SK-N-SH (cell line): ENCODE results near the gene LOX. TPM values are rescaled to one million over a fixed set of nuclear protein-coding genes. Genes with fewer than 3 reads are reported as not detected.

Source experiments
- CTCF ChIA-PET: fragments of 300-600, 350-600 bp; formaldehyde crosslinking; extraction: SDS; loops from one replicate; lab custom pipeline; 2021; lab: Yijun Ruan, JAX
- POLR2A ChIA-PET: fragments of 350-600 bp; sonication (Branson Sonifier 250); formaldehyde crosslinking; extraction: SDS; loops from one replicate; lab custom pipeline; 2020; ENCODE audit warnings: antibody characterized with exemption, inconsistent platforms; lab: Yijun Ruan, JAX
- DNase-seq: peaks from one replicate; pipeline ENCODE4 v3.0.0; 2012
- H2AFZ ChIP-seq: fragments of 200-600 bp; sonication (generic); 2 replicates; pipeline ENCODE4 v1.8.1; 2016; ENCODE audit warnings: antibody characterized with exemption, mild to moderate bottlenecking, low read depth
- H3F3A ChIP-seq: fragments of 200-600 bp; sonication (generic); replicated peaks from 2 replicates; pipeline ENCODE3; 2016; ENCODE audit warnings: antibody characterized with exemption, mild to moderate bottlenecking; ENCODE audit not compliant: insufficient read depth
- H3K27ac ChIP-seq, 2 experiments: fragments of 200-500 bp in 1 of 2; fragments of 200-600 bp in 1 of 2; sonication (Bioruptor generic) in 1 of 2; sonication (generic), shearing (Covaris generic) in 1 of 2; 2 replicates each; pipeline versions ENCODE4 v1.5.1 to v1.6.1; 2014 to 2016; ENCODE audit warnings: low read depth in 2 of 2, inconsistent platforms in 1 of 2, low read length in 1 of 2, mild to moderate bottlenecking in 1 of 2, mixed read lengths in 1 of 2
- H3K27me3 ChIP-seq: fragments of 200-600 bp; sonication (generic), shearing (Covaris generic); 2 replicates; pipeline ENCODE4 v1.6.1; 2016; ENCODE audit warnings: mixed run types; ENCODE audit not compliant: insufficient read depth
- H3K36me3 ChIP-seq, 2 experiments: fragments of 200-500 bp in 1 of 2; fragments of 200-600 bp in 1 of 2; sonication (Bioruptor generic) in 1 of 2; sonication (generic) in 1 of 2; replicated peaks in 1 of 2; 2 replicates each; pipeline versions ENCODE3 to v1.5.1; 2014 to 2016; ENCODE audit warnings: low read length in 1 of 2, mild to moderate bottlenecking in 1 of 2; ENCODE audit not compliant: insufficient read depth in 2 of 2, control insufficient read depth in 1 of 2
- H3K4me1 ChIP-seq, 2 experiments: fragments of 200-500 bp in 1 of 2; fragments of 200-600 bp in 1 of 2; sonication (Bioruptor generic) in 1 of 2; sonication (generic), shearing (Covaris generic) in 1 of 2; 2 replicates each; pipeline versions ENCODE4 v1.5.1 to v1.6.1; 2014 to 2016; ENCODE audit warnings: low read depth in 1 of 2, low read length in 1 of 2, mixed run types in 1 of 2; ENCODE audit not compliant: insufficient read depth in 2 of 2, control insufficient read depth in 1 of 2
- H3K4me2 ChIP-seq: fragments of 200-600 bp; sonication (generic), shearing (Covaris generic); 2 replicates; pipeline ENCODE4 v1.6.1; 2017; ENCODE audit warnings: mixed run types
- H3K4me3 ChIP-seq, 2 experiments: fragments of 200-500 bp in 1 of 2; fragments of 200-600 bp in 1 of 2; sonication (Bioruptor generic) in 1 of 2; sonication (generic), shearing (Covaris generic) in 1 of 2; 2 replicates each; pipeline versions ENCODE4 v1.5.1 to v1.8.1; 2014 to 2016; ENCODE audit warnings: low read depth in 2 of 2, inconsistent platforms in 1 of 2, low read length in 1 of 2, mild to moderate bottlenecking in 1 of 2, mixed read lengths in 1 of 2, moderate library complexity in 1 of 2
- H3K79me2 ChIP-seq: fragments of 200-600 bp; sonication (generic); 2 replicates; pipeline ENCODE4 v1.8.1; 2017; ENCODE audit warnings: mild to moderate bottlenecking; ENCODE audit not compliant: insufficient read depth
- H3K9ac ChIP-seq: fragments of 200-600 bp; sonication (generic); 2 replicates; pipeline ENCODE4 v1.6.1; 2017; ENCODE audit warnings: mixed run types
- H3K9me2 ChIP-seq: fragments of 200-600 bp; sonication (generic); 2 replicates; pipeline ENCODE4 v1.6.1; 2017; ENCODE audit warnings: mixed run types
- H3K9me3 ChIP-seq: fragments of 200-600 bp; sonication (generic); 2 replicates; pipeline ENCODE4 v1.6.1; 2017; ENCODE audit warnings: mixed run types, mild to moderate bottlenecking, moderate library complexity
- H4K20me1 ChIP-seq: fragments of 200-600 bp; sonication (generic); 2 replicates; pipeline ENCODE4 v1.6.1; 2017; ENCODE audit warnings: mild to moderate bottlenecking, mixed run types; ENCODE audit not compliant: insufficient read depth
- CHD2 ChIP-seq: fragments of 150-350 bp; IDR thresholded peaks from 2 replicates; pipeline ENCODE4 v1.6.1; 2018; ENCODE audit warnings: low read length; ENCODE audit not compliant: partially characterized antibody
- EZH2phosphoT487 ChIP-seq: fragments of 200-600 bp; sonication (generic); IDR thresholded peaks from 2 replicates; pipeline ENCODE4 v1.6.1; 2017; ENCODE audit warnings: low read depth, mixed run types, mild to moderate bottlenecking, antibody characterized with exemption, moderate library complexity, borderline replicate concordance
- FOSL2 ChIP-seq: IDR thresholded peaks from 2 replicates; pipeline ENCODE4 v1.4.0; 2012; ENCODE audit warnings: low read depth, mild to moderate bottlenecking, moderate library complexity, borderline replicate concordance
- FOXJ3 ChIP-seq: sonication (generic); formaldehyde crosslinking; IDR thresholded peaks from 2 replicates; pipeline ENCODE4 v1.5.1; 2020; ENCODE audit warnings: mild to moderate bottlenecking, missing genetic modification reagents
- FOXM1 ChIP-seq: IDR thresholded peaks from 2 replicates; pipeline ENCODE4 v1.4.0; 2012; ENCODE audit warnings: low read depth, mild to moderate bottlenecking
- GATA2 ChIP-seq: sonication (generic); formaldehyde crosslinking; IDR thresholded peaks from 2 replicates; pipeline ENCODE4 v1.5.0; 2020; ENCODE audit warnings: mild to moderate bottlenecking, missing genetic modification reagents
- IRF3 ChIP-seq: fragments of 150-350 bp; IDR thresholded peaks from 2 replicates; pipeline ENCODE4 v1.6.1; 2016; ENCODE audit warnings: mild to moderate bottlenecking, low read depth, low read length
- NRF1 ChIP-seq: IDR thresholded peaks from 2 replicates; pipeline ENCODE4 v1.6.1; 2012; ENCODE audit warnings: low read depth, mild to moderate bottlenecking, low read length
- PBX3 ChIP-seq: IDR thresholded peaks from 2 replicates; pipeline ENCODE4; 2012
- RCOR1 ChIP-seq: fragments of 150-350 bp; IDR thresholded peaks from 2 replicates; pipeline ENCODE4 v1.6.1; 2017; ENCODE audit warnings: antibody characterized with exemption, low read length
- RFX5 ChIP-seq: IDR thresholded peaks from 2 replicates; pipeline ENCODE4 v1.6.1; 2012; ENCODE audit warnings: mild to moderate bottlenecking, improper control_type of control experiment, low read length
- USF1 ChIP-seq: IDR thresholded peaks from 2 replicates; pipeline ENCODE4 v1.4.0; 2012; ENCODE audit warnings: low read depth, borderline replicate concordance
- ZBTB33 ChIP-seq: IDR thresholded peaks from 2 replicates; pipeline ENCODE4 v1.4.0; 2012; ENCODE audit warnings: low read depth, borderline replicate concordance
- WGBS: methylation state at CpG from one replicate; pipeline ENCODE4 v1.1.6; 2017; ENCODE audit warnings: low lambda C conversion rate; 5-methylcytosine and 5-hydroxymethylcytosine counted together
- polyA plus RNA-seq, 3 experiments: library from polyadenylated mRNA; depleted of rRNA; stranded (reverse); fragments of >200 nt; gene quantifications; 2 replicates each; pipeline ENCODE4 v1.2.3, GENCODE V29; 2012

LOX gene
- polyA plus RNA-seq, 1 of the 3 experiments (the other 2 are of a cell fraction): 36.3 TPM

- Histone ChIP-seq H3K79me2 (no peaks in the 10 kb centered on the region), H3K4me2 (no peak overlapping the region), H3K4me1 (peaks cover 0 to 9% of the 10 kb centered on the region in 2 experiments; a peak in 1 of 4 replicates), H3K9ac (no peak overlapping the region), H3K9me3 (no peaks in the 10 kb centered on the region), H2AFZ (no peak overlapping the region), H3K27ac (no peak overlapping the region), H3F3A (no peaks in the 10 kb centered on the region), H3K4me3 (no peak overlapping the region), H3K36me3 (no peaks in the 10 kb centered on the region), H3K9me2 (no peaks in the 10 kb centered on the region), H4K20me1 (no peaks in the 10 kb centered on the region), H3K27me3 (no peaks in the 10 kb centered on the region)
- no peak for TF ChIP-seq RCOR1
- no peak for TF ChIP-seq FOSL2
- no peak for TF ChIP-seq EZH2phosphoT487
- no peak for TF ChIP-seq RFX5
- TF ChIP-seq NRF1: no peak
- no peak for TF ChIP-seq FOXM1
- TF ChIP-seq USF1: no peak
- no peak for TF ChIP-seq FOXJ3
- TF ChIP-seq IRF3: no peak
- TF ChIP-seq GATA2 (CRISPR knock-in tag): no peak
- no peak for TF ChIP-seq ZBTB33
- TF ChIP-seq PBX3: no peak
- no peak for TF ChIP-seq CHD2
- WGBS: 95% methylated on average over 3 of the region's 4 CpGs
- CTCF ChIA-PET: interaction anchor here (0.7 to 1.8 kb wide), 4 partner anchors 12 to 41 kb away, joined by 3 to 7 read pairs (median 3); no protein-coding TSS in a partner anchor
- POLR2A ChIA-PET: no interaction called here
- no peak for DNase-seq
Measured at GRCh38 chr5:122053181-122054109, 24.6 kb downstream of the LOX start.
